ENCODE measurements around the gene PGRMC2. TPM values are rescaled to one million over a fixed set of nuclear protein-coding genes. Genes with fewer than 3 reads are reported as not detected.

PGRMC2 gene
- total RNA-seq, 6 experiments from 2014 or later, result 116 to 185 (median 129) TPM

DNA sequence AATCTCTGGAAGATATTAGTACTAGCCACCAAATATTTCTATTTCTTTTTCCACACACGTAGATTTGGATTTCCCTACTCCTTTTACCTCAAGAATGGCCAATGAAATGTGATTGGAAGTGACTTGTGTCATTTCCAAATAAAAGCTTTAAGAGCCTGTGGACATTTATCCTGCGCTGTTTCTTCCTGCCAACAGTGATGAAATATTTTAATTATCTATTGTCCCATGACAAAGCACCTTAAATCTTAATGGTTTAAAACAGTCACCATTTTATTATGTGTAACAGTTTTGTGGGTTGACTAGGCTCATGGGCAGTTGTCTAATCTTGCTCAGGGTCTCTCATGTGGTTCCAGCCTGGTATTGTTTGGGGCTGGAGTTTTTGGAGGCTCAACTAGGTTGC lies 3.5 kb upstream of the PGRMC2 start:
- no peak overlapping the region for H3K4me3 Mint-ChIP-seq
- no peaks in the 10 kb centered on the region; the same call in 1 of the 2 replicates for H3K27me3 Mint-ChIP-seq (ENCODE audit: insufficient read depth)
- no peak for DNase-seq

DNA sequence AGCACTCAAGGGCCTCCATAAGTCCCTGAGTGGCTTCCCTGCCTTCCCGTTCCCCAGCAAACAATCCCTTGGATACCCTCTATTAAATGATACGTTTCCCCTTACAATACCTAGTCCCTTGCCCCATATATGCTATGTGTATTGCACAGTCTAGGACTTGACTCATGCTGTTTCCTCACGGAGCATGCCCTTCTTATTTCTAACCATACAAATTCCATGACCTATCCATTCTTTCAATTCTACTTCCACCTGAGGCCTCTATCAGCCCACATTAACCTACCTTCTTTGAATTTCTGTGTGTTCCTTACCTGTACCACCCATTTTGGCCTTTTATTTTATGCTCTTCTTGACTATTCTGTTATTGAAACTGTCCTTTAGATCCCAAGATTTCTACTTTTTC lies 2.9 kb upstream of the PGRMC2 start:
- H3K9me3 Mint-ChIP-seq, result no peaks in the 10 kb centered on the region
- H3K4me3 Mint-ChIP-seq, result no peak overlapping the region
- no peak overlapping the region for H3K27ac Mint-ChIP-seq
- TF ChIP-seq, protein P1, sequence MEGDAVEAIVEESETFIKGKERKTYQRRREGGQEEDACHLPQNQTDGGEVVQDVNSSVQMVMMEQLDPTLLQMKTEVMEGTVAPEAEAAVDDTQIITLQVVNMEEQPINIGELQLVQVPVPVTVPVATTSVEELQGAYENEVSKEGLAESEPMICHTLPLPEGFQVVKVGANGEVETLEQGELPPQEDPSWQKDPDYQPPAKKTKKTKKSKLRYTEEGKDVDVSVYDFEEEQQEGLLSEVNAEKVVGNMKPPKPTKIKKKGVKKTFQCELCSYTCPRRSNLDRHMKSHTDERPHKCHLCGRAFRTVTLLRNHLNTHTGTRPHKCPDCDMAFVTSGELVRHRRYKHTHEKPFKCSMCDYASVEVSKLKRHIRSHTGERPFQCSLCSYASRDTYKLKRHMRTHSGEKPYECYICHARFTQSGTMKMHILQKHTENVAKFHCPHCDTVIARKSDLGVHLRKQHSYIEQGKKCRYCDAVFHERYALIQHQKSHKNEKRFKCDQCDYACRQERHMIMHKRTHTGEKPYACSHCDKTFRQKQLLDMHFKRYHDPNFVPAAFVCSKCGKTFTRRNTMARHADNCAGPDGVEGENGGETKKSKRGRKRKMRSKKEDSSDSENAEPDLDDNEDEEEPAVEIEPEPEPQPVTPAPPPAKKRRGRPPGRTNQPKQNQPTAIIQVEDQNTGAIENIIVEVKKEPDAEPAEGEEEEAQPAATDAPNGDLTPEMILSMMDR (IDR thresholded peaks at IDR 0.05), result no peak
- peaks cover 24% of the 10 kb centered on the region for H3K4me1 Mint-ChIP-seq (ENCODE audit: low read depth)
- H3K36me3 Mint-ChIP-seq (ENCODE audit: low read depth), result peaks cover 19% of the 10 kb centered on the region
- DNase-seq, result no peak
- H3K27me3 Mint-ChIP-seq (ENCODE audit: insufficient read depth), result no peaks in the 10 kb centered on the region; the same call in 1 of the 2 replicates

More for the DNA sequence above, 3.5 kb upstream of the PGRMC2 start:
- Mint-ChIP-seq H3K9me3 (no peaks in the 10 kb centered on the region), H3K36me3 (ENCODE audit: low read depth) (peaks cover 14% of the 10 kb centered on the region), H3K4me1 (ENCODE audit: low read depth) (peaks cover 18% of the 10 kb centered on the region), H3K27ac (no peak overlapping the region)
- TF ChIP-seq, protein P1 (IDR thresholded peaks at IDR 0.05), result no peak

DNA sequence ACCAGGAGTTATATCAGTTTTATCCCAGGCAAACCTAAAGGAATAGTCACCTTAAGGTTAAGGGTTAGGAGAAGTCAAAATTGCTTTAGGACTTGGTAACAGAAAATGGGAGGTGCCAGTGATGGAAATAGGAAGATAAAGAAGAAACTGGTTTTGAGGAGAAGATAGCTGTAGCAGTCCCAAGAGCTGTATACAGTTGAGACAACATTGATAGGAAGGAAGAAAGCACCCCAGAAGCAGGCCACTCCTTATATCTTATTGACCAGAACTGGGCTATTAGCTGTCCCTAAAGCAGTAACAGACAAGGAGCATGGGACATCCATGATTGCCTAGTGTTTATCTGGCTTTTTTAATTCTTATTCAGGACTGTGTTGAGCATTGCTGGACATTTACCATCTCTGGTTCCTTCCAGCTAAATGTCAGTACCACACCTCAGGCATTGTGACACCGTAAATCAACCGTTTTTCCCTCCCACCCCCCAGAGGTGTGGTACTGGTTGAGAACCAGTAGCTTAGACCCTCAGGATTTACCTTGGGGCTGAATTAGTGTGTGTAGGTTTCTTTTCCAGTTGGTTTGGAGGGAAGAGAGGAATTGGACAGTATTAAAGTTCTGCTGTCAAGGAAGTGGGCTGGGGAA lies 2.0 kb upstream of the PGRMC2 start:
- TF ChIP-seq, protein P1 (IDR thresholded peaks at IDR 0.05), result no peak
- no peaks in the 10 kb centered on the region; the same call in 1 of the 2 replicates for H3K27me3 Mint-ChIP-seq (ENCODE audit: insufficient read depth)
- H3K4me3 Mint-ChIP-seq, result no peak overlapping the region
- no peak overlapping the region for H3K27ac Mint-ChIP-seq
- no peaks in the 10 kb centered on the region for H3K9me3 Mint-ChIP-seq
- peaks cover 32% of the 10 kb centered on the region for H3K4me1 Mint-ChIP-seq (ENCODE audit: low read depth)
- DNase-seq, result no peak
- H3K36me3 Mint-ChIP-seq (ENCODE audit: low read depth), result peaks cover 28% of the 10 kb centered on the region

DNA sequence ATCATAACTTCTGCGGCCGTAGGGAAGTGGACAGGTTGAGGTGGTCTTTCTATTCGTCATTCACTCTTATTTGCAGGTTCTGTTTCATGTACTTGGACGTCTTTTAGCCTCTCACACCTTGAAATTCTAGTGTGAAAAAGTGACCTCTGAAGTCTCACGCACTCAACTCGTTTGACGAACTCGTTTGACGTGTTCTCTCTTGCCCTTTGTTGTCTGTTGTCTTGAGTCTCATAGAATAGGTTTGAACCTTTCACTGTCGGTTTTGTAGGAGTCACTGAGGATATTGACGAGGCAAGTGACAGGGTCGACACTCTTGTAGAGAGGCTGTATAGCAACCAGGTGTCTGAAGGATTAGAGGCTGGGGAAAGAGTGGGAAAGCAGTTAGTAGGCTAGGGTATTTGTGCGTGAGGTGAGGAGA lies 1.1 kb upstream of the PGRMC2 start:
- Mint-ChIP-seq H3K4me1 (ENCODE audit: low read depth) (peaks cover 34% of the 10 kb centered on the region), H3K9me3 (no peaks in the 10 kb centered on the region), H3K27me3 (ENCODE audit: insufficient read depth) (no peaks in the 10 kb centered on the region; the same call in none of the 2 replicates), H3K36me3 (ENCODE audit: low read depth) (peaks cover 36% of the 10 kb centered on the region), H3K4me3 (peak overlapping the region; percentile 95), H3K27ac (peak overlapping the region; percentile 88)
- DNase-seq, result no peak
- TF ChIP-seq, protein P1 (IDR thresholded peaks at IDR 0.05), result no peak

DNA sequence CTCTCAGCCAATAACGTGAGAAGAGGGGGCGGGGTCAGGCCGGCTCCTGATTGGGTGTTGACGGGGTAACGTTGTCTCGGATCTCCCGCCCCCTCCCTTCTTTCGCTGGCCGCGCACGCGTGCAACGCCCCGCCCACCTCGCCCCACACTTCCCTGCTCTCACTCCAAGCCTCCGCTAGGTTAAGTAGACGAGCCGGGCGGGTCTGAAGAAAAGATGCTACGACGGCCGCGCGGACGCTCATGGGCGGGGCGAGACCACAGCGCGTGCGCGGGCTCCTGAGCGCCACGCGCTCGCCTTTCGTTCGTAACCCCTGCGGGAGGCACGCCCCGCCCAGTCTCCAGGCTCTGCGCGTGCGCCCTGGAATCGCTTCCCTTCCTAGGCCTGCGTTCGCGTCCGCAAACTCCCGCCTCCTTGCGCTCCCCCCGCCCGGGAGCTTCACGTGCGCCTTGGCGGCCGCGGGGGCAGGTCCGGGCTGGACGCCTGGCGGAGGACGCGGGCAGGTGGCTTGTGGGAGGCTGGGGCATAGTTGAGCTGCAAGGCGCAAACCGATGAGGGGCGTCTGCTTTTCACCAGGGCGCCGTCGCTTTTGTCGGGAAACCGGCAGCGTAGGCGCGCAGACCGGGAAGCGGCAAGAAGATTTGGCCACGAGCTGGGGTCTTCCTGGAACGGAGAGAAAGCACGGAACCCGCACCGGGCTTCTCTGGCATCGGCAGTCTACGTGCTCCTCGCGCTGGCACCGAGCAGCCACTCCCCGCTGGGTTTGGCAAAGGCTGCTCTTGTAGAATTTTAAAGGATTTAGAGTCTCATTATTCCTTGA lies 467 bp upstream of the PGRMC2 start:
- DNase-seq, result peak; percentile 98
- peaks cover 36% of the 10 kb centered on the region for H3K36me3 Mint-ChIP-seq (ENCODE audit: low read depth)
- no peaks in the 10 kb centered on the region; the same call in none of the 2 replicates for H3K27me3 Mint-ChIP-seq (ENCODE audit: insufficient read depth)
- H3K27ac Mint-ChIP-seq, result peak overlapping the region; percentile 88
- no peaks in the 10 kb centered on the region for H3K9me3 Mint-ChIP-seq
- H3K4me1 Mint-ChIP-seq (ENCODE audit: low read depth), result peaks cover 34% of the 10 kb centered on the region
- TF ChIP-seq, protein P1 (IDR thresholded peaks at IDR 0.05), result peak; percentile 48
- H3K4me3 Mint-ChIP-seq, result peak overlapping the region; percentile 95
